Panc1 (cell line): ENCODE data around the gene DHRSX. TPM values are rescaled to one million over a fixed set of nuclear protein-coding genes. Genes with fewer than 3 reads are reported as not detected.
"Not testable (repeated sequence)": the region's sequence is repeated elsewhere in the genome, so short reads cannot be mapped to it uniquely, and the experiment has no call there.

Experiments used
- ATAC-seq: fragments of 200-7000 bp; cut with Tn5 transposase; 2 replicates; pipeline ENCODE4 v1.9.1; 2020; ENCODE audit warnings: mild to moderate bottlenecking, moderate library complexity
- BruUV-seq: library from RNA; stranded (reverse); fragments of 400-500 nt; replicated peaks from 2 replicates; lab custom pipeline; 2021; lab: Mats Ljungman, UMichigan
- CTCF ChIA-PET: fragments of 300-600 bp; sonication (Branson Sonifier 250); formaldehyde crosslinking; loops from one replicate; lab custom pipeline; 2022; ENCODE audit warnings: antibody characterized with exemption; lab: Charles Lee
- POLR2A ChIA-PET: fragments of 300-600 bp; sonication (Branson Sonifier 250); formaldehyde crosslinking; loops from one replicate; lab custom pipeline; 2022; ENCODE audit warnings: antibody characterized with exemption; lab: Charles Lee
- DNase-seq: peaks from one replicate; pipeline ENCODE4 v3.0.0-alpha.2; 2010; ENCODE audit warnings: low read depth, low spot score
- H3K27ac ChIP-seq: 2 replicates; pipeline ENCODE4 v1.5.1; 2011; ENCODE audit warnings: mild to moderate bottlenecking, low read length, inconsistent platforms
- H3K27me3 ChIP-seq: fragments of 200-500 bp; sonication (Bioruptor generic); 2 replicates; pipeline ENCODE4 v1.6.0; 2014; ENCODE audit warnings: low read length, inconsistent platforms; ENCODE audit not compliant: control insufficient read depth, insufficient read depth
- H3K36me3 ChIP-seq: fragments of 200-500 bp; sonication (Bioruptor generic); 2 replicates; pipeline ENCODE4 v1.5.1; 2014; ENCODE audit warnings: inconsistent platforms, mild to moderate bottlenecking, low read length, moderate library complexity; ENCODE audit not compliant: control insufficient read depth, insufficient read depth
- H3K4me1 ChIP-seq: 2 replicates; pipeline ENCODE4 v1.5.1; 2011; ENCODE audit warnings: inconsistent platforms, mild to moderate bottlenecking, low read length, moderate library complexity; ENCODE audit not compliant: control insufficient read depth, insufficient read depth
- H3K4me3 ChIP-seq, 2 experiments: 2 replicates each; pipeline ENCODE4 v1.5.1; 2011 to 2012; ENCODE audit warnings: low read depth in 2 of 2, low read length in 2 of 2, mild to moderate bottlenecking in 2 of 2, inconsistent platforms in 1 of 2, moderate library complexity in 1 of 2
- H3K9me3 ChIP-seq: fragments of 200-500 bp; sonication (Bioruptor generic); 2 replicates; pipeline ENCODE4 v1.5.1; 2014; ENCODE audit warnings: low read depth, mild to moderate bottlenecking, inconsistent platforms, low read length, moderate library complexity; ENCODE audit not compliant: control insufficient read depth, insufficient read depth
- CTCF ChIP-seq: fragments of 450-650 bp; IDR thresholded peaks from 2 replicates; pipeline ENCODE4 v1.5.1; 2017; ENCODE audit warnings: mild to moderate bottlenecking
- POLR2AphosphoS5 ChIP-seq: IDR thresholded peaks from 2 replicates; pipeline ENCODE4 v1.6.1; 2012; ENCODE audit warnings: mild to moderate bottlenecking, low read depth, low read length, moderate library complexity
- SIN3A ChIP-seq: IDR thresholded peaks from 2 replicates; pipeline ENCODE4 v1.6.1; 2012; ENCODE audit warnings: low read depth, mild to moderate bottlenecking, low read length, moderate library complexity, borderline replicate concordance; ENCODE audit not compliant: insufficient read depth
- TCF7L2 ChIP-seq: IDR thresholded peaks from 2 replicates; pipeline ENCODE4 v1.6.1; 2011; ENCODE audit warnings: mild to moderate bottlenecking, low read depth, low read length, inconsistent platforms
- in situ Hi-C: cut with HindIII; loops from 2 replicates; pipeline ENCODE4 v1.10.0; 2016; ENCODE audit warnings: low sequenced_read_pairs, low pct_unique_long_range_greater_than_20kb
- intact Hi-C: fragments of 100-400 bp; cut with micrococcal nuclease; formaldehyde crosslinking; loops from one replicate; pipeline ENCODE4 v1.10.0; 2022; ENCODE audit not compliant: unreplicated experiment
- total RNA-seq: library from RNA; stranded (reverse); gene quantifications from one replicate; pipeline ENCODE4 v1.2.1, GENCODE V29; 2021; ENCODE audit not compliant: unreplicated experiment
- TF ChIP-seq, protein P1 (sequence below), 2 experiments: IDR thresholded peaks; 2 replicates each; pipeline ENCODE4 v1.6.1; 2011 to 2012; ENCODE audit warnings: low read depth in 2 of 2, control low read depth in 1 of 2, low read length in 1 of 2, mild to moderate bottlenecking in 1 of 2, moderate library complexity in 1 of 2; ENCODE audit not compliant: insufficient read depth in 1 of 2

DHRSX gene
- total RNA-seq, 1 experiment from 2014 or later = 20.1 TPM

DNA sequence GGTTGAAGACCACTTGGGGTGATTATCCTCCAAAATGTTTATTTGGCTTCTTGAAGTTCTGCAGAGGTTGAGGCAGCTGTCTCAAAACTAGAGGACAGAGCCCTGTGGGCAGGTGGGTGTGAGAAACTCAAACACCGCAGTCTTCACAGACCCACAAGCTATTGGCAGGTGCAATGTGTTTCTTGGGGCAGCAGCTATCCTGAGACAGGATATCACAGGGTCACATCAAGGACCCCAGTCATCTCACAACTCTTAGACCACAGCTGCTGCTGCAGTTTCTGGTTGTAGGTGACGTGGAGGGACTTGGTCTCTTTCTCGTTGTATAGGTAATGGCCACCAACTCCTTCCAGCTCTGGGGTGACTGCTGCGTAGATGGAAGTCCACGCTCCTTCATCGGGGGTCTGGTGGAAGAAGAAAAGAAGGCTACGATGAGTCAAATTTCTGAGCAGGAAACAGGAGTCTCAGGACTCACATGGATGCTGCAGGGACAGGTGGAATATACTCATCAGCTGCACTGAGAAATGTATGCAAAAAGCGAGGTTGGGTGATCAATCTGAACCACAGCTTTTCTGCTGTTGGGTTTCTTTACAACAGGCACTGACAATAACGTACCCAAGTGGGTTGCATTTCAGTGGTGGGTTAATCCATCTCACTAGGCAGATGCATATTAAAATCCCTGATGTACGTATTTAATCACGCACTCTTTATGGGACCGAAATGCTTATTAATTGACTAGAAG is 279.8 kb downstream of the DHRSX start:
- Histone ChIP-seq H3K9me3 (no peaks in the 10 kb centered on the region), H3K27ac (no peak overlapping the region), H3K36me3 (no peaks in the 10 kb centered on the region), H3K27me3 (no peaks in the 10 kb centered on the region), H3K4me1 (no peaks in the 10 kb centered on the region), H3K4me3 (no peak overlapping the region)
- ChIA-PET POLR2A (no interaction called here), CTCF (no interaction called here)
- in situ Hi-C loops = no loop called here
- intact Hi-C loops = no loop called here
- no peak for TF ChIP-seq CTCF
- TF ChIP-seq SIN3A = no peak
- no peak for TF ChIP-seq TCF7L2
- TF ChIP-seq, protein P1, sequence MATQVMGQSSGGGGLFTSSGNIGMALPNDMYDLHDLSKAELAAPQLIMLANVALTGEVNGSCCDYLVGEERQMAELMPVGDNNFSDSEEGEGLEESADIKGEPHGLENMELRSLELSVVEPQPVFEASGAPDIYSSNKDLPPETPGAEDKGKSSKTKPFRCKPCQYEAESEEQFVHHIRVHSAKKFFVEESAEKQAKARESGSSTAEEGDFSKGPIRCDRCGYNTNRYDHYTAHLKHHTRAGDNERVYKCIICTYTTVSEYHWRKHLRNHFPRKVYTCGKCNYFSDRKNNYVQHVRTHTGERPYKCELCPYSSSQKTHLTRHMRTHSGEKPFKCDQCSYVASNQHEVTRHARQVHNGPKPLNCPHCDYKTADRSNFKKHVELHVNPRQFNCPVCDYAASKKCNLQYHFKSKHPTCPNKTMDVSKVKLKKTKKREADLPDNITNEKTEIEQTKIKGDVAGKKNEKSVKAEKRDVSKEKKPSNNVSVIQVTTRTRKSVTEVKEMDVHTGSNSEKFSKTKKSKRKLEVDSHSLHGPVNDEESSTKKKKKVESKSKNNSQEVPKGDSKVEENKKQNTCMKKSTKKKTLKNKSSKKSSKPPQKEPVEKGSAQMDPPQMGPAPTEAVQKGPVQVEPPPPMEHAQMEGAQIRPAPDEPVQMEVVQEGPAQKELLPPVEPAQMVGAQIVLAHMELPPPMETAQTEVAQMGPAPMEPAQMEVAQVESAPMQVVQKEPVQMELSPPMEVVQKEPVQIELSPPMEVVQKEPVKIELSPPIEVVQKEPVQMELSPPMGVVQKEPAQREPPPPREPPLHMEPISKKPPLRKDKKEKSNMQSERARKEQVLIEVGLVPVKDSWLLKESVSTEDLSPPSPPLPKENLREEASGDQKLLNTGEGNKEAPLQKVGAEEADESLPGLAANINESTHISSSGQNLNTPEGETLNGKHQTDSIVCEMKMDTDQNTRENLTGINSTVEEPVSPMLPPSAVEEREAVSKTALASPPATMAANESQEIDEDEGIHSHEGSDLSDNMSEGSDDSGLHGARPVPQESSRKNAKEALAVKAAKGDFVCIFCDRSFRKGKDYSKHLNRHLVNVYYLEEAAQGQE (IDR thresholded peaks at IDR 0.05; ENCODE audit: insufficient read depth in 1 of 2, low read depth in 2 of 2, low read length in 1 of 2) = no peak
- TF ChIP-seq POLR2AphosphoS5 = no peak
- no peak for DNase-seq
- ATAC-seq = no peak
- BruUV-seq = no TSS peak

DNA sequence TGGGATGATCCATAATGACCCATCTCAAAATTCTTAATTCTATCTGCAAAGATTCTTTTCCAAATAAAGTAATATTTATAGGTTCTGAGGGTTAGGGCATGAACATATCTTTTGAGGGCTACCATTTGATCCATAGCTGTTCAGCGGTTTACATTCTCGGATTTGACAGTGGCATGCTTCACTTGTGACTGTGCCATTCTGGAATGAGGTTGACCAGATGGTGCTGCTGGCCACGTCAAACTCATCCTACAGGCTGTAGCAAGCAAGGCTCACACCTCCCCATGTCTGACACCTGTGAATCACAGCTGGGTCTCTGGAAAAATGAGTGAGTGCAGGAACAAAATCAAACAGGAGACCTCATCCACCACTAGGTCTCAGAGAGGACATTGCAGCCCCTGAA is 280.5 kb downstream of the DHRSX start:
- Histone ChIP-seq H3K27ac (no peak overlapping the region), H3K4me1 (no peaks in the 10 kb centered on the region), H3K4me3 (no peak overlapping the region), H3K9me3 (no peaks in the 10 kb centered on the region), H3K27me3 (no peaks in the 10 kb centered on the region), H3K36me3 (no peaks in the 10 kb centered on the region)
- ATAC-seq = no peak
- BruUV-seq = no TSS peak
- ChIA-PET POLR2A (no interaction called here), CTCF (no interaction called here)
- intact Hi-C loops = no loop called here
- no peak for DNase-seq
- TF ChIP-seq, protein P1 (IDR thresholded peaks at IDR 0.05; ENCODE audit: insufficient read depth in 1 of 2, low read depth in 2 of 2, low read length in 1 of 2) = no peak
- no peak for TF ChIP-seq POLR2AphosphoS5
- no peak for TF ChIP-seq CTCF
- no peak for TF ChIP-seq TCF7L2
- no peak for TF ChIP-seq SIN3A
- in situ Hi-C loops = no loop called here

GRCh38 chrX:2214138-2214823 is 286.5 kb downstream of the DHRSX start:
- H3K9me3 ChIP-seq, H3K27ac ChIP-seq, in situ Hi-C loops, H3K4me1 ChIP-seq, DNase-seq, H3K27me3 ChIP-seq, CTCF ChIA-PET, intact Hi-C loops, H3K36me3 ChIP-seq, ATAC-seq, H3K4me3 ChIP-seq, POLR2A ChIA-PET, BruUV-seq: not testable (repeated sequence)
